ENCODE results near the gene RNASEL.
"Not testable (repeated sequence)": the region's sequence is repeated elsewhere in the genome, so short reads cannot be mapped to it uniquely, and the experiment has no call there.

Gene RNASEL

GRCh38 chr1:182588500-182589396 lies at the start of gene RNASEL:
Gene RNASEL, minus strand, starts transcription at chr1:182589256. Its CDS starts 2,450 bp downstream, at chr1:182586806.
- DNase-seq: peak; percentile 69

- DNase-seq: no peak
These were observed 48.7 kb upstream of the RNASEL start for GRCh38 chr1:182637769-182638168.

GRCh38 chr1:182635871-182636270 lies 46.8 kb upstream of the RNASEL start:
- no peak for DNase-seq

DNA sequence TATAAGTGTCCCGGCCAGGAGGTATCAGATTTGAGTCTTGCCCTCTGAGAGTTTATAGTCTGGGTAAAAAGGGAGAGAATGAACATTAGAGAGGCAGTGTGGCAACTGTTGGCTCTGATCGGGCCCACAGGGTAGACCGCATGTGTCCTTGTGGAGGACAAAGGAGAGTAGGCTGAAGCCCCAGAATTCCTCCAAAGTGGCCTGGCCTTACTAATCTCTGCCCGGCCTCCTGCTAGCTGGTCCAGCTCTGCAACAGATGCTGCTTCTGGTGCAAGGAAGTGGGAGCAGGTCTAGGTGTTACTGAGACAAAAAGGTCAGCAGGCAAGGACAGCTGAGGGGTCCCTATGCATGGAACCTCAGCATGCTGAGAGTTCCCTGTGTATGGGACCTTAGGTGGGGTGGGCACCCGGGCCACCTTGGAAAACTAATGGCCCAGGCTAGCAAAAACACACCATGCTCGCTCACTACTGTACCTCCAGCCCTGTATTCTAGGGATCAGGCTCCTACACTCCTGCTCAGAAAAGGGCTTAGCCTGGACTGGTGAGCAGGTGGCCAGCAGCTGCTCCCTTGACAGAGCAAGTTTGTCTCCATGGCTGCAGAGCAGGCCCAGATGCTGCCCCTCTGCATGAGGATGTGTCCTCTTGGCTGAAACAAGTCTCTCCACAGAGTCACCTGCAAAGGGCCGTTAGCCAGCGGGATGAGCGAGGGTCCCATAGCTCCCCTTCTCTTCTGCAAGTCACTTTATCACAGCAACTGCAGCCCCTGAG lies 45.4 kb upstream of the RNASEL start:
- DNase-seq: no peak

GRCh38 chr1:182633657-182634281 lies 44.7 kb upstream of the RNASEL start:
- no peak for DNase-seq

DNA sequence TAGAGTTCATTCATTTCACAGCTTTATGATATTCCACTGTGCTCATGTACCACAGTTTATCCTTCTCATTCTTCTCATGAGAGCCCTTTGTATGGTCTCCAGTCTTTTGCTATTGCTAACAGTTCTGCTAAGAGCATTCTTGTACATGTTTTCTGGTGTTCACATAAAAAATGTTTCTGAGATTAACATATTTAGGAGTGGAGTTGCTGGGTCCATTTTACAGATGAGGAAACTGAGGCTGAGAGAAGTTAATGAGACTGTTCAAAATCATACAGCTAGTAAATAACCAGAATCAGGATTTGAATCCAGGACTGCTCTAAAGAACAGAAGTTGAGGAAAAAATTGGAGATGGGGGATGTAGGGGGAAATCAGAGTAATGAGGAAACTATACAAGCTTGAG lies 44.0 kb upstream of the RNASEL start:
- no peak for DNase-seq

- DNase-seq: not testable (repeated sequence)
These were observed 43.4 kb upstream of the RNASEL start for GRCh38 chr1:182632441-182632857.

DNA sequence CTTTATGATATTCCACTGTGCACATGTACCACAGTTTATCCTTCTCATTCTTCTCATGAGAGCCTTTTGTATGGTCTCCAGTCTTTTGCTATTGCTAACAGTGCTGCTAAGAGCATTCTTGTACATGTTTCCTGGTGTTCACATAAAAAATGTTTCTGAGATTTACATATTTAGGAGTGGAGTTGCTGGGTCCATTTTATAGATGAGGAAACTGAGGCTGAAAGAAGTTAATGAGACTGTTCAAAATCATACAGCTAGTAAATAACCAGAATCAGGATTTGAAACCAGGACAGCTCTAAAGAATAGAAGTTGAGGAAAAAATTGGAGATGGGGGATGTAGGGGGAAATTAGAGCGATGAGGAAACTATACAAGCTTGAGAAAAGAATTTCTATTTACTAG lies 42.9 kb upstream of the RNASEL start:
- no peak for DNase-seq

- no peak for DNase-seq
These were observed 42.1 kb upstream of the RNASEL start for GRCh38 chr1:182631053-182631677.

DNA sequence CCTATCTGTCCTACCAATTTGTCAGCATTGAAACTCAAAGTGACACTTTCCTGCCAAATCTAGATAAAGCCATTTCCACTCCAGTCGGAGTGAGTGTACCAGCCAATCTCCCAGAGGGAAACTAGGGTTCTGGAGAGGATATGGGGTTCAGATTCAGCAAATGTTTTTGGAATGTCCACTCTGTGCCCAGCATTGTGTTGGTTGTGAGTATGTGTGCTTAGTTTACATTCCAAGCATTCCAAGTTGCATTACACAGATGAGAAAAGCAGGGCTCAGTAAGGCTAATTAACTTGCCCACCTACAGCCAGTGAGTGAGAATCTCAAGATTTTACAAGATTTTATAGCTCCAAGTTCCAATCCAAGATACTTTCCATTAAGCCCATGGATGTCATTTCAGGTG lies 41.5 kb upstream of the RNASEL start:
- no peak for DNase-seq

GRCh38 chr1:182629499-182630096 lies 40.5 kb upstream of the RNASEL start:
- DNase-seq: no peak

- DNase-seq: no peak
These were observed 40.0 kb upstream of the RNASEL start for GRCh38 chr1:182629080-182629479.

- no peak for DNase-seq
These were observed 39.6 kb upstream of the RNASEL start for GRCh38 chr1:182628657-182629056.

DNA sequence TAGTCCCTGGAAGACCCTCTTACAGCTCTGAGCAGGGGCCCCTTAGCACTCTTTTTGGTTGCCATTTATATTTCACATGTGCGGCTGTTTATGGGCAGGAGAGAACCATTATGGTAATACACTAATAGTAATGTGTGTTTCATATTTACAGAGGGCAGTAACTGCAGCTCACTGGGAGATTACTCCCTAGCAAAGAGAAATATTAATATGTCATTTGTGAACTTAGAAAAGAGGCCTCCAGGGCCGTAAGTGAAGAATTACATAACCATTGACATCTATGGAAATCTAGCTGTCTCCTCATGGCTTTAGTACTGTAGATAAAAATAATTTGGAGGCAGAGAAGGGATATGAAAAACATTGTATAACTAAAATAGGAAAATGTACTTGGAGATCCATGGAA lies 38.6 kb upstream of the RNASEL start:
- DNase-seq: no peak

- DNase-seq: no peak
These were observed 37.5 kb upstream of the RNASEL start for GRCh38 chr1:182626527-182626926.

DNA sequence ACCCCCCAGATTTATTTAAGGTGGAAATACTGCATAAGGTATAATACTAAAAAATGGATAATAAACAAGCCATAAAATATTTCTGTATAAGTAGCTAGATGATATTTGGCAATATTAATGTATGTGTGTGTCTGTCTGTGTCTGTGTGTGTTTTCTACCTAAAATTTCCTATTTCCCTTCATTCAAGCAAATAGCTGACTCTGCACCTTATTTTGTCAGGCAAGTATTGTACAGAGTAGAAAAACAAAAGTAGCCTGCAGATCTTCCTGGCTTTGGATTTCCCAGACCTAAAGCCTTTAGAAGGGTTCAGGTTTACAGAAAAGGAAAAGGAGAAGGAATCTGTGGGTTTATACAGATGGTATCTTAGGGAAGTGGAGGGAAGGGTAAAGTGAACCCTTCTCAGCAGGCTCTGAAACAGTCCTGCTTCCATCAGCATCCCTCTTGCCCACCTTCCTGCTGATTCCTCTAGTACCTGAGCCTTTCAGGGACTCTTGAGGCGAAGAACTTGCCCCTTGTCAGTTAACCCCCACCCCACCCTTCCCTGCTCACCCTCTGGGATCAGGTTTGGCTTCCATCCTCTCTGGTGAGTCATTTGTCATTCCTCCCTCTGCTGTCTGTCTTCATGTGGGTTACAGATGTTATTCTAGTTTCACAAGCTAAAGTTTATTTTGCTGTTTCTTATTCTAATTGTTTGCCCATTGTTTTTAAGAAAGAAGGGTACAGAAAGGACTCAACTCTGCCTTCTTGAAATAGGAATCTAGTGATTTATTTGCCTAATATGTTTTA lies 36.9 kb upstream of the RNASEL start:
- DNase-seq: no peak

GRCh38 chr1:182625024-182625423 lies 36.0 kb upstream of the RNASEL start:
- no peak for DNase-seq

DNA sequence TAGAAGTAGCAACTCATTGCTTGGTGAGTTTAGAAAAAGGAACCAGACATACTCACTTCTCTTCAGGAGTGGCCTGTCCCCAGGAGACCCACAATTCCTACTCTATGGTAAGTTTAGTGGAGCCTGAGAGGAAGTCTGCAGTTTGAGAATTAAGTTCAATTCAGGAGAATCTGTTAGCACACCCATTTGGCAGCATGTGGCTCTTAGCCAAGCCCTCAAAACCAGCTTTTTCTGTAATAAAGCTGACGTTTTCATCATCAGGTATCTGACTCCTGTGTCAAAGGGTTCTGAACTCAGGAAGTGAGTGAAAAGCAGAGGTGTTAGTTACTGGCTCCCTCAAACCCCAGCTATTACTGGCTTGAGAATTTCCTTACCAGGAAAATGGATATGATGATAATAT lies 35.5 kb upstream of the RNASEL start:
- no peak for DNase-seq

- DNase-seq: no peak
These were observed 34.0 kb upstream of the RNASEL start for GRCh38 chr1:182622901-182623528.

- no peak for DNase-seq
These were observed 32.9 kb upstream of the RNASEL start for GRCh38 chr1:182621906-182622305.

- no peak for DNase-seq
These were observed 32.0 kb upstream of the RNASEL start for GRCh38 chr1:182620924-182621585.

Data from NCI-H187 treated with DMSO at 0.1 percent for 48 hours (cell line).